Muscle of leg (tissue), 11 donors: Measurements from ENCODE around the gene REPS2. TPM values are rescaled to one million over a fixed set of nuclear protein-coding genes. Genes with fewer than 3 reads are reported as not detected.
A peak's percentile ranks its signal among the peaks of the same experiment; 100 is the strongest.

Source experiments
- DNase-seq: peaks from one replicate; pipeline ENCODE4 v3.0.0; 2013
- H3K27ac ChIP-seq: one replicate; pipeline ENCODE4 v1.5.1; 2013; ENCODE audit warnings: mild to moderate bottlenecking, low read length, control low read depth
- H3K27me3 ChIP-seq: one replicate; pipeline ENCODE4 v1.6.1; 2013; ENCODE audit warnings: low read length; ENCODE audit not compliant: control insufficient read depth, insufficient read depth
- H3K36me3 ChIP-seq: one replicate; pipeline ENCODE4 v1.6.1; 2013; ENCODE audit warnings: low read length; ENCODE audit not compliant: control insufficient read depth, insufficient read depth
- H3K4me1 ChIP-seq: one replicate; pipeline ENCODE4 v1.6.1; 2013; ENCODE audit warnings: low read length; ENCODE audit not compliant: control insufficient read depth, insufficient read depth
- H3K4me3 ChIP-seq: one replicate; pipeline ENCODE4 v1.5.1; 2013; ENCODE audit warnings: low read length, control low read depth
- H3K9me3 ChIP-seq: replicated peaks from 2 replicates; pipeline ENCODE4 v1.6.1; 2013; ENCODE audit warnings: low read depth, low read length; ENCODE audit not compliant: control insufficient read depth
- WGBS: methylation state at CpG from one replicate; pipeline ENCODE4 v1.1.5; 2013; ENCODE audit warnings: missing lambda C conversion rate; ENCODE audit not compliant: insufficient coverage; 5-methylcytosine and 5-hydroxymethylcytosine counted together
- polyA plus RNA-seq, 8 donors: library from polyadenylated mRNA; unstranded; fragments of 120-200 nt; gene quantifications; one replicate each; pipeline versions ENCODE4 v1.2.1 to v1.2.3, GENCODE V29; 2013; ENCODE audit warnings: inconsistent platforms in 1 of 8, low replicate concordance in 1 of 8; ENCODE audit not compliant: insufficient read length in 8 of 8, insufficient read depth in 1 of 8
- total RNA-seq: library from RNA; stranded (reverse); fragments of 120-200 nt; gene quantifications from one replicate; pipeline ENCODE4 v1.2.4, GENCODE V29; 2013

Gene REPS2
- total and polyA plus RNA-seq, 9 donors = 6.5 to 10.7 (median 8.5) TPM

DNA sequence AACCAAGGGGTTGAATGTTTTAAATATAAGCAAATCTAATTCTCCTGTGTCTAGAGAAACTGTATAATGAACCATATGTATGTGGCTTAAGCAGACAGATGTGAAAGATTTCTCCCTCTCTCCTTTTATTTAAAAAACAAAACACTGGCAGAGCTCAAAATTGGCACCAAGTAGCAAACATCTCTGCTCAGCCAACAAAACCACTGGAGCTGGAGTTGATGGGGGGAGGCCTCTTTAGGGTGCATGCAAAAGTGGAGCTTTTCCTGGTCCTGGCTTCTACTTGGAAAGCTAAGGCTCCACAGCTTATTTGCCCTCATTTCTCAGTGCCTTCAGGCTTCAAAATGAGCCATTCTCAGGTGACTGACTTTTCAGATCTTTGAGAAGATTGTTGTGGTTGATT lies 95.6 kb downstream of the REPS2 start:
- peaks cover 39% of the 10 kb centered on the region for H3K27me3 ChIP-seq
- no peaks in the 10 kb centered on the region for H3K9me3 ChIP-seq
- H3K4me3 ChIP-seq = no peak overlapping the region
- no peak overlapping the region for H3K27ac ChIP-seq
- H3K36me3 ChIP-seq = no peaks in the 10 kb centered on the region
- peak; percentile 51 for DNase-seq
- peaks cover 6% of the 10 kb centered on the region for H3K4me1 ChIP-seq

DNA sequence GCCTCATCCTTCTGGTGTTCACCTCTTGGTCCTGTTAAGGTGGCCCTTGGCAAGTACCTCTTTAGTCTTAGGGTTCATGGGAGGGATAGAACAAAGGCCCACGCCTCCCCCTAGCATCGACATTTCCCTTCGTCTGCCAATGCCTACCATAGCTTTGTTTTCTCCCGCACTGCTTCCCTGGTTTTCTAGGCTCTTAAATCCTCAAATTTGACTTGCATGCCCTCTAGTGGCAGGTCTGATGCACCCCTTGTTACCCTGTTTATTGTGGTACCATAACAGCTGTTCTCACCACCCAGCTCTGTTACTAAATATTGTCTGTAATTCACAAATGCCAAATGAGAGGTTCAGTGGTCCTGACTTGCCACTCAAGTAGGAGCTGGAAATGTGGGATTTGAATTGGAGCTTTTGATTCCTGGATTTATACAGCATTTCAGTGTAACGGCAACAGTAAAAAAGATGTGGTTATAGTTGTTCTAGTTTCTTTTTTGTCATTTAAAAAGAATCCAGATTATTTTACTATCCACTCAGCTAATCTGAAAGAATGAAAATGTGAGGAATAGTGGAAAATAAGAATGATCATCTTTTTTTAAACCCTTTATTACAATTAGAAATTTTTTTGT lies 100.1 kb downstream of the REPS2 start:
- Histone ChIP-seq H3K4me1 (no peaks in the 10 kb centered on the region), H3K4me3 (no peak overlapping the region), H3K9me3 (no peaks in the 10 kb centered on the region), H3K27me3 (peaks cover 31% of the 10 kb centered on the region), H3K36me3 (no peaks in the 10 kb centered on the region), H3K27ac (no peak overlapping the region)
- 9% methylated on average over 4 of the region's 5 CpGs for WGBS
- peak; percentile 80 for DNase-seq

DNA sequence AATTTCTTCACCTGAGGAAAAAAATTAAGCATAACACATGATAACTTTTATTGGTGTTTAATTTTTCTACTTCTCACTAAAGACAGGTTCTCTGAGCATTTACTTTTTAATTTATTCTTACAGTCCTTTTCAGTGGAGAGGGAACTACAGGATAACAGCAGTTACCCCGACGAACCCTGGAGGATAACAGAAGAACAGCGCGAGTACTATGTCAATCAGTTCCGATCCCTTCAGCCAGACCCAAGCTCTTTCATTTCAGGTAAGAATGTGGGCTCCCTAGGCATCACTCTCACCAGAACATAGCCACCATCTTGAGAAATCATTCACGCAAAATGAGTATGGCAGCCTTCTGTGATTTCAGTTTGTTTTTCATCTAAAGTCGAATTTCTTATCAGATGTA lies 100.8 kb downstream of the REPS2 start:
- Histone ChIP-seq H3K27me3 (peaks cover 31% of the 10 kb centered on the region), H3K27ac (no peak overlapping the region), H3K4me1 (no peaks in the 10 kb centered on the region), H3K36me3 (no peaks in the 10 kb centered on the region), H3K9me3 (no peaks in the 10 kb centered on the region), H3K4me3 (no peak overlapping the region)
- WGBS = no CpG with 5 or more reads among the region's 7 CpGs
- DNase-seq = no peak

DNA sequence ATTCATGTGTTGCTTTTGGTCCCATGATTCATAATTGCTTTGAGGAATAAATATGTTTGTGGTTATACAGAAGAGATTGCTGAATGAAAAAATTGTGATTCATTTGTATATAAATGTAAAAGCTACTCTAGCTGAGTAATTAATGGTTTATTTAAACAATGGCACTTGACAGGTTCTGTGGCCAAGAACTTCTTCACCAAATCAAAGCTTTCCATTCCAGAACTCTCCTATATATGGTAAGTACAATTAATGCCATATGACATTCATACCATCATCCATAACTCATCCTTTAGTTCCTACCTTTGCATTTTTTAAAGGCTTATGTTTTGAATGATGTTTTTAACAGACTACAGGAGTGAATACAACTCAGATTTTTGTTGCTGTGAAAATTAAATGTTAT lies 105.8 kb downstream of the REPS2 start:
- H3K4me3 ChIP-seq = no peak overlapping the region
- H3K4me1 ChIP-seq = no peaks in the 10 kb centered on the region
- H3K27ac ChIP-seq = no peak overlapping the region
- H3K36me3 ChIP-seq = peaks cover 2% of the 10 kb centered on the region
- DNase-seq = no peak
- peaks cover 15% of the 10 kb centered on the region for H3K27me3 ChIP-seq
- H3K9me3 ChIP-seq = no peaks in the 10 kb centered on the region

DNA sequence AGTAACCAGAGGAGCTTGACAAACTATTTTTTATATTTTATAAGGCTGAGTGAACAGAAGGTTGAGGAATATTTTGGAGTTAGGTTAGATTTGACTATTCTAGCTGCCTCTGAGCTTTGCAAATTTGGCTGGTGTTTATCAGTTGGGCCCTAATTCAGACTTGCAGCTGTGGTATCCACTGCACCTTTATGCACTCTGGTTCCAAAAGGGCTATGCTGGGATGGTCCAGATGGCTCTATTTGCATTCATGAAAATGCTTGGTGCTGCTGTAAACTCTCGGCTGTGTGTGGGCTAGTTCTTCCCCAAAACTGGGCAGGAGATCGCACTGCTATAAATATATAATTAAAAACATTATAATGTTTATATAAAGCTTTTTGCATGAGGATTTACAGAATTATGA lies 106.3 kb downstream of the REPS2 start:
- H3K4me1 ChIP-seq = no peaks in the 10 kb centered on the region
- H3K27ac ChIP-seq = no peak overlapping the region
- no peak for DNase-seq
- no peaks in the 10 kb centered on the region for H3K9me3 ChIP-seq
- no CpG with 5 or more reads among the region's 2 CpGs for WGBS
- peaks cover 2% of the 10 kb centered on the region for H3K36me3 ChIP-seq
- peaks cover 14% of the 10 kb centered on the region for H3K27me3 ChIP-seq
- no peak overlapping the region for H3K4me3 ChIP-seq

DNA sequence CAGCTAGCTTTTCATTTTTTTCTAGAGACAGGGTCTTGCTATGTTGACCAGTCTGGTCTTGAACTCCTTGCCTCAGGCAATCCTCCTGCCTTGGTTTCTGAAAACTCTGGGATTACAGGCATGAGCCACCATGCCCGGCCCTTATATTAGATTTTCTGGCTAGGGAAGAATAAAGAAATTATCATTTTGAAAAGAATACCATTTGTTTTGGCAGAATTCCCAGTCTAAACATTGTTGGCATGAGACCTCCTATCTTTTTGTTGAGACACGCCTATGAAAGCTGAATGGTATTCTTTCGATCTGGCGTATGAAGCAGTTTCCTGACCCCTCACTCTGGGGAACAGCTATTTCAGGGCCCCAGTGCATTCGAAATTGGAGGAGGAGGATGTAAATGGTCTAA lies 107.0 kb downstream of the REPS2 start:
- Histone ChIP-seq H3K4me1 (no peaks in the 10 kb centered on the region), H3K4me3 (no peak overlapping the region), H3K27ac (no peak overlapping the region), H3K27me3 (peaks cover 14% of the 10 kb centered on the region), H3K9me3 (no peaks in the 10 kb centered on the region), H3K36me3 (peaks cover 2% of the 10 kb centered on the region)
- no CpG with 5 or more reads among the region's 5 CpGs for WGBS
- no peak for DNase-seq

DNA sequence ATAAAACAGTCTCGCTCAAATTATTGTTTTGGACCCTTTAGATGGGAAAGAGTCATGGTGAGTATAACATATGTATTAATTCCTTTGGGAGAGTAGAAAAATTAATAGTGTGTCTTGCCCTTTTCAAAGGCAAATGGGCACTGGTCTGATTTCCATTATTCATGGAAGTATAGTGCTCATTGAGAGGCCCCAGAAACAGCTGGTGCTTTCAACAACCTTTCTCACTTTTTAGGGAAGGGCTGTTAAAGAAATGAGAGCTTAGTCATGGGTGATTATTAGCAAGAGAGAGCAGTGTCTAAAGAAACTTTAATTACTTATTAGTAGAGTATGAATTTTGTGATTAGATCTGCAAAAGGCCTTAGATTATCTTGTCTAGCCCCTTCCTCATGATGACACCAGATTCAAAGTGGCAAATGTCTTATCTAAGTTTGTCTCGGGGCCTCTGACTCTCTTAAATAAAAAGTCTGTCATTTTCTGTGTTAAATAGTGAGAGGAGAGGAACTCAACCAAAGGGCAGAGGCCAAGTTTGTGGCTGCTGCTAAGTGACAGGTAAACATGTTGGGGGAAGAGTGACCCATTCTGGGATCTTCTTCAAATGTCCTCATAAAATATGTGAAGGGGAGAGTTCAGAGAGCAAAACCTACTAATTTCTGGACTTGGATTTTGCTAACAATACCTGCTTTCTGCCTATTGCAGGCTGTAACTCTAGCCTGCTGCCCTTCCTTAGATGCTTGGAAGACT lies 110.6 kb downstream of the REPS2 start:
- Histone ChIP-seq H3K4me1 (no peaks in the 10 kb centered on the region), H3K27me3 (peaks cover 22% of the 10 kb centered on the region), H3K27ac (no peak overlapping the region), H3K4me3 (no peak overlapping the region), H3K9me3 (no peaks in the 10 kb centered on the region), H3K36me3 (peaks cover 2% of the 10 kb centered on the region)
- no peak for DNase-seq
- no CpG with 5 or more reads among the region's 2 CpGs for WGBS

DNA sequence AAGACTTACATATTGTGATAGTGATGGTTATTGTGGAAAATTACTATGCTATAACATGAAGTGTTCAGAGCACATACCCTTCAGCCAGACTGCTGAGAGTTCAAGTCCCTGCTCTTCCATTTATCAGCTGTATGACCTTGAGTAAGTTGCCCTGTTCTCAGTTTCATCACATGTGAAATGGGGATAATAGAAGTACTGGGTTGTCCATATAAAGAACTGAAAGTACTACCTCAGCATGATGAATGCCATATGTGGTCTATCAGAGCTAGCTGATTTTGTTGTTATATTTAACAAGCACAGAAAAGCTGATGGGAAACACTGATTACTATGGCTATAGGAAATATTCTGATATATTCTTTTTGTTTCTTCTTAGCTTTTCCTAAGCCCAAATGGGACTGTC lies 115.6 kb downstream of the REPS2 start:
- no peak overlapping the region for H3K27ac ChIP-seq
- H3K4me3 ChIP-seq = no peak overlapping the region
- H3K9me3 ChIP-seq = no peaks in the 10 kb centered on the region
- no peak for DNase-seq
- H3K27me3 ChIP-seq = peaks cover 17% of the 10 kb centered on the region
- H3K4me1 ChIP-seq = no peaks in the 10 kb centered on the region
- no peaks in the 10 kb centered on the region for H3K36me3 ChIP-seq

DNA sequence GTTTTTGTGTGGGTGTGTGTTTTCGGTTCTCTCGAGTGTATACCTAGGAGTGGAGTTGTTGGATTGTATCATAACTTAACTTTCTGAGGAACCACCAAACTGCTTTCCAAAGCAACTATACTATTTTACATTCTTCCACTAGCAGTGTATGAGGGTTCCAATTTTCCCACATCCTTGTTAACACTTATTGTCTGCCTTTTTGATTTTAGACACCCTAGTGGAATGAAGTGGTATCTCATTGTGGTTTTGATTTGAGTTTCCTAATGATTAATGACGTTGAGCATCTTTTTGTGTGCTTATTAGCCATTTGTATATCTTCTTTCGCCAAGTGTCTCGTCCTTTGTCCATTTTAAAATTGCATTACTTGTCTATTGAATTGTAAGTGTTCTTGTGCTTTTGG lies 118.6 kb downstream of the REPS2 start:
- H3K27me3 ChIP-seq = peaks cover 8% of the 10 kb centered on the region
- no peak overlapping the region for H3K4me3 ChIP-seq
- no peak overlapping the region for H3K27ac ChIP-seq
- no CpG with 5 or more reads among the region's 5 CpGs for WGBS
- no peaks in the 10 kb centered on the region for H3K36me3 ChIP-seq
- H3K4me1 ChIP-seq = no peaks in the 10 kb centered on the region
- H3K9me3 ChIP-seq = no peaks in the 10 kb centered on the region
- no peak for DNase-seq

DNA sequence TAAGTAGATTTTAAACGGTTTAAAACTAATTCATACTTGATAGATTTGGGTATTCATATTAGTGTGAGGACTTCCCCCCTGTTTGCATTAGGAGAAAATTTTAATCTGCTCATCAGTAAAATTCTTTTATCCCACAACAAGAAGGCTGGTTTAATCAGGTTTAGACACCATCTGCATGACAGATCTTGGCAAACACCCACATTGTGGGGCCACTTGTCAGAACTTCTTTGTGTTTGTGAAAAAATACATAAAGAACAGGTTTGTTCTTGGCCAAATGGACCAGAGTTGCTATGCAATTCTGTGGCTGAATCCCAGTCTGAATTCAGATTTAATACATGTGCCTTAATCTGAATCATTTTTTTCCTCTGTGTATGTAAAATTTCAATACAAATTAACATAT lies 121.1 kb downstream of the REPS2 start:
- H3K36me3 ChIP-seq = no peaks in the 10 kb centered on the region
- WGBS = no CpG with 5 or more reads among the region's 1 CpG
- no peaks in the 10 kb centered on the region for H3K4me1 ChIP-seq
- no peak for DNase-seq
- H3K4me3 ChIP-seq = no peak overlapping the region
- H3K27ac ChIP-seq = no peak overlapping the region
- H3K9me3 ChIP-seq = no peaks in the 10 kb centered on the region
- H3K27me3 ChIP-seq = peaks cover 6% of the 10 kb centered on the region

DNA sequence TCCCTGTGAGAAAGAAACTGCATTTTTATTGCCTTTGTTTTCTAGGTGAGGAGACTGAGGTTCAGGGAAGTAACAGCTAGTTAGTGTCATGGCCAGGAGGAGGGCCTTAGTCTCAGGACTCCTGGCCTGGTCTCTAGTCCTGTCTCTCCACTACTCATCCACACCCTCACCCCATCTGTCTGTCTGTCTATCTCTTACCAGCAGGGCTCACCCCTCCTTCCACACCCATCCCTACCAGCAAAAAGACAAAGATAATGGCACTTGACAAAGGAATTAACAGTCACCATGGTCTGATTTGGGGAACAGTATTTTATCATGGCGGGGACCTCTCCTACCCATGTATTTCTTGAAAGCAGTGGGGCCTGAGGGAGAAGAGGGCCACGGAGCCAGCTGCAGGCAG lies 125.8 kb downstream of the REPS2 start:
- H3K4me3 ChIP-seq = no peak overlapping the region
- H3K4me1 ChIP-seq = peaks cover 2% of the 10 kb centered on the region
- no peaks in the 10 kb centered on the region for H3K9me3 ChIP-seq
- no peaks in the 10 kb centered on the region for H3K36me3 ChIP-seq
- peaks cover 14% of the 10 kb centered on the region for H3K27me3 ChIP-seq
- H3K27ac ChIP-seq = no peak overlapping the region
- DNase-seq = no peak
- WGBS = 43% methylated on average over 1 of the region's 2 CpGs
